Measurements from ENCODE around the gene ARHGEF4.

The ARHGEF4 gene

GRCh38 chr2:130920415-130921163 lies 83.9 kb downstream of the ARHGEF4 start:
- peak; percentile 30 for DNase-seq

GRCh38 chr2:130921164-130921476 lies 84.4 kb downstream of the ARHGEF4 start:
- DNase-seq = no peak

- DNase-seq = no peak
Observed at GRCh38 chr2:130922417-130922816, 85.7 kb downstream of the ARHGEF4 start.

- no peak for DNase-seq
Observed at GRCh38 chr2:130928385-130928784, 91.7 kb downstream of the ARHGEF4 start.

- no peak for DNase-seq
Observed at GRCh38 chr2:130930740-130931659, 94.3 kb downstream of the ARHGEF4 start.

GRCh38 chr2:130933501-130933900 lies 96.8 kb downstream of the ARHGEF4 start:
- DNase-seq = no peak

GRCh38 chr2:130936451-130936850 lies 99.7 kb downstream of the ARHGEF4 start:
- DNase-seq = no peak

GRCh38 chr2:130947967-130948366 lies 111.3 kb downstream of the ARHGEF4 start:
- DNase-seq = no peak

GRCh38 chr2:130949954-130950353 lies 113.2 kb downstream of the ARHGEF4 start:
- DNase-seq = no peak

- no peak for DNase-seq
Observed at GRCh38 chr2:130951018-130951417, 114.3 kb downstream of the ARHGEF4 start.

- DNase-seq = no peak
Observed at GRCh38 chr2:130954873-130955272, 118.2 kb downstream of the ARHGEF4 start.

GRCh38 chr2:130957915-130958314 lies 121.2 kb downstream of the ARHGEF4 start:
- no peak for DNase-seq

GRCh38 chr2:130963196-130963848 lies 126.6 kb downstream of the ARHGEF4 start:
- DNase-seq = no peak

- DNase-seq = peak; percentile 49
Observed at GRCh38 chr2:130963849-130964793, 127.4 kb downstream of the ARHGEF4 start.

- no peak for DNase-seq
Observed at GRCh38 chr2:130964931-130965330, 128.2 kb downstream of the ARHGEF4 start.

GRCh38 chr2:130966149-130966774 lies 129.5 kb downstream of the ARHGEF4 start:
- DNase-seq = no peak

- DNase-seq = no peak
Observed at GRCh38 chr2:130966775-130967490, 130.2 kb downstream of the ARHGEF4 start.

GRCh38 chr2:130972410-130972809 lies 135.7 kb downstream of the ARHGEF4 start:
- no peak for DNase-seq

GRCh38 chr2:130975729-130976128 lies 139.0 kb downstream of the ARHGEF4 start:
- no peak for DNase-seq

GRCh38 chr2:130976591-130977237 lies 140.0 kb downstream of the ARHGEF4 start:
- no peak for DNase-seq

All from RPMI8226 (cell line).